ENCODE measurements around the gene CD79B.

CD79B gene

GRCh38 chr17:63948521-63948920 is 16.4 kb upstream of the CD79B start:
- H3K27ac ChIP-seq (ENCODE audit: extremely low read depth, low read depth, low read length), result no peak overlapping the region
- H3K4me1 ChIP-seq (ENCODE audit: control insufficient read depth, insufficient read depth, low read length), result no peaks in the 10 kb centered on the region
- TF ChIP-seq ZNF548 (tag by site-specific recombination; IDR thresholded peaks at IDR 0.05) (no peak), ZNF473 (tag by site-specific recombination; IDR thresholded peaks at IDR 0.05) (no peak), ZNF169 (tag by site-specific recombination; IDR thresholded peaks at IDR 0.05) (no peak), ZNF530 (tag by site-specific recombination; IDR thresholded peaks at IDR 0.05; ENCODE audit: low read depth) (no peak), ZBTB21 (tag by site-specific recombination; IDR thresholded peaks at IDR 0.05) (no peak), HIC1 (tag by site-specific recombination; IDR thresholded peaks at IDR 0.05) (no peak), ZNF10 (tag by site-specific recombination; IDR thresholded peaks at IDR 0.05) (no peak), REPIN1 (tag by site-specific recombination; IDR thresholded peaks at IDR 0.05; ENCODE audit: low read depth) (no peak)
- ChIA-PET CTCF (interaction anchor here (0.9 to 1.0 kb wide), 2 partner anchors 28 to 30 kb away, joined by 3 to 4 read pairs; partner anchors contain the start of gene GH1), POLR2A (no interaction called here)
- H3K4me3 ChIP-seq (ENCODE audit: low read depth, low read length), result no peak overlapping the region
- H3K9me3 ChIP-seq (ENCODE audit: control insufficient read depth, insufficient read depth, low read depth, low read length), result no peaks in the 10 kb centered on the region
- H3K36me3 ChIP-seq (ENCODE audit: control insufficient read depth in 2 of 2, insufficient read depth in 1 of 2, low read length in 2 of 2), result no peaks in the 10 kb centered on the region

- Histone ChIP-seq H3K4me1 (ENCODE audit: control insufficient read depth, insufficient read depth, low read length) (no peaks in the 10 kb centered on the region), H3K27ac (ENCODE audit: extremely low read depth, low read depth, low read length) (no peak overlapping the region), H3K9me3 (ENCODE audit: control insufficient read depth, insufficient read depth, low read depth, low read length) (no peaks in the 10 kb centered on the region), H3K4me3 (ENCODE audit: low read depth, low read length) (no peak overlapping the region), H3K36me3 (ENCODE audit: control insufficient read depth in 2 of 2, insufficient read depth in 1 of 2, low read length in 2 of 2) (no peaks in the 10 kb centered on the region)
- CTCF ChIA-PET, result interaction anchor here (1.0 to 2.9 kb wide), 8 partner anchors 12 to 82 kb away, joined by 3 to 34 read pairs (median 9); partner anchors contain the start of genes CSHL1 and GH1
- POLR2A ChIA-PET, result no interaction called here
- no peak for TF ChIP-seq PRDM10 (tag by site-specific recombination; IDR thresholded peaks at IDR 0.05)
- TF ChIP-seq ZSCAN16 (tag by site-specific recombination; IDR thresholded peaks at IDR 0.05), result no peak
- no peak for TF ChIP-seq INSM2 (tag by site-specific recombination; IDR thresholded peaks at IDR 0.05)
- no peak for TF ChIP-seq ZNF513 (tag by site-specific recombination; IDR thresholded peaks at IDR 0.05)
- no peak for TF ChIP-seq OVOL3 (tag by site-specific recombination; IDR thresholded peaks at IDR 0.05)
- no peak for TF ChIP-seq ZNF138 (tag by site-specific recombination; IDR thresholded peaks at IDR 0.05; ENCODE audit: borderline replicate concordance)
- no peak for TF ChIP-seq ZNF488 (tag by site-specific recombination; IDR thresholded peaks at IDR 0.05)
- no peak for TF ChIP-seq ZNF426 (tag by site-specific recombination; IDR thresholded peaks at IDR 0.05)
- TF ChIP-seq ZNF791 (tag by site-specific recombination; IDR thresholded peaks at IDR 0.05), result no peak
- TF ChIP-seq SCRT2 (tag by site-specific recombination; IDR thresholded peaks at IDR 0.05), result no peak
- no peak for TF ChIP-seq KLF16 (tag by site-specific recombination; IDR thresholded peaks at IDR 0.05)
- TF ChIP-seq ZNF555 (tag by site-specific recombination; conservative IDR thresholded peaks at IDR 0.05), result no peak
- no peak for TF ChIP-seq ZNF202 (tag by site-specific recombination; IDR thresholded peaks at IDR 0.05; ENCODE audit: borderline replicate concordance)
- no peak for TF ChIP-seq ZNF302 (tag by site-specific recombination; IDR thresholded peaks at IDR 0.05; ENCODE audit: low read depth)
Measured at GRCh38 chr17:63947711-63948330, 15.7 kb upstream of the CD79B start.
